Kidney (tissue), 14 donors: ENCODE data around the gene HOXD3. TPM values are rescaled to one million over a fixed set of nuclear protein-coding genes. Genes with fewer than 3 reads are reported as not detected.

Experiments used
- DNase-seq, 5 donors: peaks; one replicate each; pipeline ENCODE4 v3.0.0-alpha.2; 2013 to 2020
- FAIRE-seq: peaks from 2 replicates; lab custom pipeline; 2012; peaks lifted over from hg19 to GRCh38; lab: Jason Lieb, UNC
- H3K27ac ChIP-seq, 2 donors: one replicate each; pipeline ENCODE4 v1.7.0; 2013; ENCODE audit warnings: low read depth in 2 of 2, low read length in 2 of 2, inconsistent platforms in 1 of 2
- H3K27me3 ChIP-seq: one replicate; pipeline ENCODE4 v1.7.1; 2013; ENCODE audit warnings: low read length, inconsistent platforms; ENCODE audit not compliant: control insufficient read depth, insufficient read depth
- H3K36me3 ChIP-seq, 3 donors: one replicate each; pipeline versions ENCODE4 v1.7.0 to v1.7.1; 2013; ENCODE audit warnings: low read length in 3 of 3, control low read depth in 1 of 3, inconsistent platforms in 1 of 3; ENCODE audit not compliant: insufficient read depth in 3 of 3, control insufficient read depth in 2 of 3
- H3K4me1 ChIP-seq, 3 donors: one replicate each; pipeline versions ENCODE4 v1.7.0 to v1.7.1; 2013; ENCODE audit warnings: low read length in 3 of 3, inconsistent platforms in 1 of 3, low read depth in 1 of 3; ENCODE audit not compliant: control insufficient read depth in 2 of 3, insufficient read depth in 2 of 3
- H3K4me3 ChIP-seq, 3 donors: one replicate each; pipeline versions ENCODE4 v1.7.0 to v1.8.1; 2013; ENCODE audit warnings: low read length in 3 of 3, control low read depth in 1 of 3, inconsistent platforms in 1 of 3
- H3K9ac ChIP-seq, 3 donors: one replicate each; pipeline versions ENCODE4 v1.7.0 to v1.7.1; 2013; ENCODE audit warnings: low read length in 3 of 3, control low read depth in 1 of 3, inconsistent platforms in 1 of 3
- H3K9me3 ChIP-seq, 3 donors: one replicate each; pipeline versions ENCODE4 v1.7.0 to v1.7.1; 2013; ENCODE audit warnings: low read length in 3 of 3, control low read depth in 1 of 3, inconsistent platforms in 1 of 3; ENCODE audit not compliant: control insufficient read depth in 2 of 3, insufficient read depth in 1 of 3
- intact Hi-C: fragments of 100-400 bp; cut with DNase I; formaldehyde crosslinking; loops from one replicate; pipeline ENCODE4 v1.11.1; 2022
- polyA plus RNA-seq: library from polyadenylated mRNA; stranded (reverse); fragments of 350-450 nt; fragmentation: Illumina TruSeq; extraction: RNeasy Lipid Tissue Mini Kit (QIAGEN cat#74804); gene quantifications from one replicate; pipeline ENCODE4 v1.2.3, GENCODE V29; 2014; ENCODE audit warnings: low read depth, low replicate concordance; ENCODE audit not compliant: insufficient read depth
- total RNA-seq: library from RNA; stranded (reverse); fragmentation: NEBNext Ultra II Directional; extraction: Animal tissue kit (Norgen Biotek cat#: 25700); gene quantifications from one replicate; pipeline ENCODE4 v1.2.1, GENCODE V29; 2021
- TF ChIP-seq, protein P1 (sequence below): IDR thresholded peaks from 3 replicates; pipeline ENCODE4 v1.5.1; 2012; ENCODE audit warnings: mild to moderate bottlenecking, moderate library complexity, borderline replicate concordance; ENCODE audit not compliant: insufficient read depth; ENCODE audit errors: extremely low read depth
- donor health status: control.
- donor health status: control.
- donor health status: control.
- donor health status: control.
- donor health status: control.
- donor health status: DM: yes; HTN: yes; CAD: no.
- donor health status: Normal renal cell carcinoma (clear cell type).

HOXD3 gene
- total and polyA plus RNA-seq, 2 donors from 2014 or later = 16.9 to 29.3 TPM

DNA sequence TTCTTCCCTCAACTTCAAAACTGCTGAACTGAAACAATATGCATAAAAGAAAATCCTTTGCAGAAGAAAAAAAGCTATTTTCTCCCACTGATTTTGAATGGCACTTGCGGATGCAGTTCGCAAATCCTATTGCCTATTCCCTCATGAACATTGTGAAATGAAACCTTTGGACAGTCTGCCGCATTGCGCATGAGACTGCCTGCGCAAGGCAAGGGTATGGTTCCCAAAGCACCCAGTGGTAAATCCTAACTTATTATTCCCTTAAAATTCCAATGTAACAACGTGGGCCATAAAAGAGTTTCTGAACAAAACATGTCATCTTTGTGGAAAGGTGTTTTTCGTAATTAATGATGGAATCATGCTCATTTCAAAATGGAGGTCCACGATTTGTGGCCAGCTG, 19.2 kb upstream of the HOXD3 start:
- Histone ChIP-seq H3K27ac (peak overlapping the region; percentile 94 to 97), H3K4me1 (peaks cover 8 to 25% (median 19%) of the 10 kb centered on the region in 3 donors), H3K9me3 (no peaks in the 10 kb centered on the region), H3K4me3 (peak overlapping the region; percentile 71 to 84 (median 73)), H3K9ac (peak overlapping the region; percentile 80 to 97 (median 95)), H3K27me3 (no peaks in the 10 kb centered on the region), H3K36me3 (no peaks in the 10 kb centered on the region)
- DNase-seq (peak in 3 of 5 donors; percentile 36 to 43 (median 39)), FAIRE-seq (no peak)
- TF ChIP-seq, protein P1, sequence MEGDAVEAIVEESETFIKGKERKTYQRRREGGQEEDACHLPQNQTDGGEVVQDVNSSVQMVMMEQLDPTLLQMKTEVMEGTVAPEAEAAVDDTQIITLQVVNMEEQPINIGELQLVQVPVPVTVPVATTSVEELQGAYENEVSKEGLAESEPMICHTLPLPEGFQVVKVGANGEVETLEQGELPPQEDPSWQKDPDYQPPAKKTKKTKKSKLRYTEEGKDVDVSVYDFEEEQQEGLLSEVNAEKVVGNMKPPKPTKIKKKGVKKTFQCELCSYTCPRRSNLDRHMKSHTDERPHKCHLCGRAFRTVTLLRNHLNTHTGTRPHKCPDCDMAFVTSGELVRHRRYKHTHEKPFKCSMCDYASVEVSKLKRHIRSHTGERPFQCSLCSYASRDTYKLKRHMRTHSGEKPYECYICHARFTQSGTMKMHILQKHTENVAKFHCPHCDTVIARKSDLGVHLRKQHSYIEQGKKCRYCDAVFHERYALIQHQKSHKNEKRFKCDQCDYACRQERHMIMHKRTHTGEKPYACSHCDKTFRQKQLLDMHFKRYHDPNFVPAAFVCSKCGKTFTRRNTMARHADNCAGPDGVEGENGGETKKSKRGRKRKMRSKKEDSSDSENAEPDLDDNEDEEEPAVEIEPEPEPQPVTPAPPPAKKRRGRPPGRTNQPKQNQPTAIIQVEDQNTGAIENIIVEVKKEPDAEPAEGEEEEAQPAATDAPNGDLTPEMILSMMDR = no peak
- intact Hi-C loops = no loop called here

DNA sequence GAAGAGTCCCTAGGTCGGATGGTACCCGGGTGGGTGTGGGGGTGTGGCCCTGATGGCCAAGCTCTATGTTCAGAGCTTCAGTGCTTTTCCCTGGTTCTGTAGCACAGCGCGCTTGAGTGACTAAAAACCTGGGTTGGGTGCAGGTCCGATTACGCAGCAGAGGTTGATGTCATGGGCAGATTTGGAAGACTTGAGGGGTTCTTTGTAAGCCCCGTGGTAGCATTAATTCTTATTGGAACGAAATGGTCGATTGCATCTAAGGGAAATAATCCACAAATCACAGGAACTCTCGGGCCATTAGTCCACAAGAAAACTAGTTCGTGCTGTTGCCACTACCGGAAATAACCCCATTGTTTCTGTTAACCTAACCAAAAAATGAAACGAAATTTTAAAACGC, 18.6 kb upstream of the HOXD3 start:
- H3K4me3 ChIP-seq = peak overlapping the region; percentile 71 to 84 (median 73)
- H3K27ac ChIP-seq = peak overlapping the region; percentile 94 to 97
- intact Hi-C loops = no loop called here
- H3K4me1 ChIP-seq = peaks cover 8 to 25% (median 18%) of the 10 kb centered on the region in 3 donors
- no peaks in the 10 kb centered on the region for H3K27me3 ChIP-seq
- H3K9ac ChIP-seq = peak overlapping the region; percentile 80 to 97 (median 95)
- TF ChIP-seq, protein P1 = no peak
- no peaks in the 10 kb centered on the region for H3K9me3 ChIP-seq
- FAIRE-seq (no peak), DNase-seq (peak; percentile 64 to 91 (median 85))
- H3K36me3 ChIP-seq = no peaks in the 10 kb centered on the region

DNA sequence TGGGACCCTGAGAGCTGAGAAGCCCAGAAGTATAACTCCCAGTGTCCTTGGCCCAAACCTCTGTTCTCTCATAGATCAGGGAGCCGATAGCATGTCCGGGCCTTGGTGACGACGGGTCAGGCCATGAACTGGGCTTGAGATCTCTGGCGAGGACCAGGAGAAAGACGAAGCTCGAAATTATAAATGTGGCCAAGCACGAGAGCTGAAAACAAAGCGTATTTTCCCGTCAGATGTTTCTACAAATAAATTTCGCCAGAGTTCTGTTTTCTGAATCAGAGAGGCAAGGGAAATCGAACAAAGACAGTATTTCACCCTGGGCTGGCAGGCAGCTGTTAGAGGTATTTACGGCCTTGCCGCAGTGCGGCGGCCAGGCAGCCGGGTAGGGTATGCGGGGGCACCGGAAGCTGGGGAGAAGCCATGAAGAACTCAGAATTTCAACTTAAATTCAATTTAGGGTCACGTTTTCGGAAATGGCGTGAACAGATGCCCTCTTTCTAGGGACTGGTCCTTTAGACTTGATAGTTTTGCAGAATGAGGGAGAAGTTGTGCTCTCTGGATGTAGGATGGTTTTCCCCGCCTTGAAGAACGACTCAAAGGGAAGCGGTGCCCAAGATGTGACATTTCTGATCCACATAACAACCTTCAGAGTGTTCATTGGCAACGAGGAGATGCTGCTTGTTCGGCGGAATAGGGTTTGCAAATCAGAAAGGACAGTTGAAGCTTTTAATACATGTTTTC, 18.0 kb upstream of the HOXD3 start:
- intact Hi-C loops = no loop called here
- no peaks in the 10 kb centered on the region for H3K27me3 ChIP-seq
- no peaks in the 10 kb centered on the region for H3K36me3 ChIP-seq
- peak overlapping the region; percentile 71 to 84 (median 73) for H3K4me3 ChIP-seq
- DNase-seq = peak in 3 of 5 donors; percentile 58 to 76 (median 75)
- H3K27ac ChIP-seq = peak overlapping the region; percentile 94 to 97
- peaks cover 6 to 25% (median 18%) of the 10 kb centered on the region in 3 donors for H3K4me1 ChIP-seq
- H3K9ac ChIP-seq = peak overlapping the region; percentile 44 to 95 (median 80)
- FAIRE-seq = no peak
- TF ChIP-seq, protein P1 = no peak
- no peaks in the 10 kb centered on the region for H3K9me3 ChIP-seq
